C1 segment of cervical spinal cord (tissue), 14 donors: ENCODE results near the gene GFY.

Source experiments
- DNase-seq, 14 donors: peaks; one replicate each; lab custom pipeline; 2025; lab: John Stamatoyannopoulos, UW

The GFY gene, protein sequence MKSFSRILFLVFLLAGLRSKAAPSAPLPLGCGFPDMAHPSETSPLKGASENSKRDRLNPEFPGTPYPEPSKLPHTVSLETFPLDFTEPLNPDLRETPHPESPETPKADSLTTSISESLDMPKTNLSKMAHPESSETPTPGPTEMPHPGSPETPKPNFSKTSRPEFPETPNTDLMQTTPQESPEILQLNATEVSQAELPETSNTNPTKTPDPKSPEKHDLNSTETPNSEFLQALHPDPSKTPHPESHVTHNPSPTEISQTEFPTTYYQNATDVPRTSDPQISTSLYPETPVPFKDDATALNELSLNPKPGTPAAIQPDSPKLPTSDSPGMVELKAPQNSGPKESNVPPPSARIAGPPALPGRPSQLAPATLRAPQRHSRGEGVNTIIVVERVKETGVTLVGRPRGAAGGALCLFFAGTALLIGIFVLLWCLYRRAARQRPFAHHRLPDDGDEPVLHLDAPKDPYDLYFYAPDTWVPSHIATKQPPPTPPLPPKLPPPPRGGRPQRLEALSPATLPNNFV

GRCh38 chr19:49425178-49425577 is at the start of gene GFY:
Gene GFY (plus strand): TSS chr19:49425388. CDS start chr19:49426431, 1,043 bp downstream.
- DNase-seq: no peak

DNA sequence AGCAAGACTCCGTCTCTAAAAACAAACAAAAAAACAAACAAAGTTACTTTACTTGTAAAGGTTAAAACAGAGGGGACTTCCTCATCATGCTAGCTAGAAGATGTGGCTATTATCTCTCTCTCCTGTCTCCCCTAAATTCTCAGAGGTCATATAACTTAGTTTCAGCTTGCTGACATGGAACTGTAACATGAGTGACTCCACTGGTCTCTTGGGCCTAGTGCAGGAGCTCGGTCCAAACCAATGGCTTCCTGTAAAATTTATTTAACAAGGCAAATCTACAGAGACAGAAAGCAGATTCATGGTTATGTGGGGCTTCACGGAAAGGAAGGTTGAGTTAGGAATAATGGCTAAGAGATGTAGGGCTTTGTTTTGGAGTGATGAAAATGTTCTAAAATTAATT is 46.7 kb upstream of the GFY start:
- DNase-seq: no peak

- no peak for DNase-seq
Measured at GRCh38 chr19:49380391-49380790, 44.8 kb upstream of the GFY start.

- DNase-seq: no peak
Measured at GRCh38 chr19:49382639-49383038, 42.5 kb upstream of the GFY start.

DNA sequence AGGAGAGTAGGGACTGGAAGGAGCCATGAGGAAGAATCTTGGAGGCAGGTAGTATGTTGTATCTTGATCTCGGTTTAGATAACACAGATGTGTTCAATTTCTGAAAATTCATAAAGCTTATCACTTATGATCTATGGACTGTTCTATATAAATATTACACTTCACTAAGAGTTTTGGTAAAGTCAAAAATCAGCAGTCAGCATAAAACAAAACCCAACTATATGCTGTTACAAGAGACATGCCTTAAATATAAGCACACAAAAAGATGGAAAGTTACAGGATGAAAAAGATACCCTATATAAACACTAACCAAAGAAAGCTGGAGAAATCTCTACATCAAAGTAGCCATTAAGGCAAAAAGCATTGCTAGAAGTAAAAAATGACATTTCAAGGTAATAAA is 41.6 kb upstream of the GFY start:
- no peak for DNase-seq

DNA sequence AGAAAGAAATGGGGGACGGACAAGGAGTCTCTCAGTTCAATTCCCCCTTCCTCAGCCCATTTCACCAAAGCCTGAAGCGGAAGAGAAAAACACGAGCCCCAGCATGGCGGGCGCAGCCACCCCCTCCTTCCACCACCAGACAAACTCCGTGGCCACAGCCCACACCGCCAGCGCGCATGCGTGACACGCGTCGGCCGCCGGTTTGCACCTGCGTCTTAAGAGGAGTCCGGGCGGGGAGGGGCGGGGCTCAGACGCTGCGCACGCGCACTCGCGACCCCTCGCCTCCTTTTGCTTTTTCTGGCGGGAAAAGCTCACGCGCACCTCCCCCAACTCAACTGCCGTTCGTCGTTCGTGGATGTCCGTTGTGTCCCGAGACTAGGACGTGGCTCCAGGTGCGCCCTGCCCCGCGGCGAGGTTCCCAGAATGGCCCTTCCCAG is 37.2 kb upstream of the GFY start, which contains the start of gene KASH5:
TSS of gene KASH5 (plus strand) at position 314 of the 437 bp plus-strand sequence. CDS start 2,635 bp downstream, outside the sequence.
- DNase-seq: peak in 10 of 14 donors; percentile 10 to 74 (median 26)

DNA sequence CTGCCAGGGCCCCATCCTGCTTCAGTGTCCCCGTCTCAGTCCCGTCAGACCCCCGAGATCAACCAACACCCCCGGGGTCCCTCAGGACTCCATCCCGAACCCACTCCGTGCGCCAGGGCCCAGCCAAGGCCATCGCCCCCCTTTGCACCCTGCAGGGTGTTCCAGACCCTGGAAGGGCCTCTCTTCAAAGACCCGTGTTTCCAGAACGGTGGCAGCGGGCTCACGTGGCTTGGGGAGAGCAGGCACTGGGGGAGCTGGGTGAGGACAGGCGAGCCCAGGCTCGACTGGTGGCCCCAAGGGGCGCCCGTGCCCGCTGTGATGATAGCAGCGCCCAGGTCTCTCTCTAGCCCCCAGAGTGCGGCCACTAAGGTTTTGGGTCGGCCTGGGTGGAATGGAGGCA is 35.8 kb upstream of the GFY start:
- no peak for DNase-seq

GRCh38 chr19:49390131-49390928 is 34.9 kb upstream of the GFY start:
- no peak for DNase-seq

- DNase-seq: no peak
Measured at GRCh38 chr19:49390929-49391359, 34.2 kb upstream of the GFY start.

- DNase-seq: peak in 11 of 14 donors; percentile 6 to 90 (median 17)
Measured at GRCh38 chr19:49391581-49392399, 33.4 kb upstream of the GFY start.

GRCh38 chr19:49393881-49394280 is 31.3 kb upstream of the GFY start:
- peak in 1 of 14 donors; percentile 39 for DNase-seq

DNA sequence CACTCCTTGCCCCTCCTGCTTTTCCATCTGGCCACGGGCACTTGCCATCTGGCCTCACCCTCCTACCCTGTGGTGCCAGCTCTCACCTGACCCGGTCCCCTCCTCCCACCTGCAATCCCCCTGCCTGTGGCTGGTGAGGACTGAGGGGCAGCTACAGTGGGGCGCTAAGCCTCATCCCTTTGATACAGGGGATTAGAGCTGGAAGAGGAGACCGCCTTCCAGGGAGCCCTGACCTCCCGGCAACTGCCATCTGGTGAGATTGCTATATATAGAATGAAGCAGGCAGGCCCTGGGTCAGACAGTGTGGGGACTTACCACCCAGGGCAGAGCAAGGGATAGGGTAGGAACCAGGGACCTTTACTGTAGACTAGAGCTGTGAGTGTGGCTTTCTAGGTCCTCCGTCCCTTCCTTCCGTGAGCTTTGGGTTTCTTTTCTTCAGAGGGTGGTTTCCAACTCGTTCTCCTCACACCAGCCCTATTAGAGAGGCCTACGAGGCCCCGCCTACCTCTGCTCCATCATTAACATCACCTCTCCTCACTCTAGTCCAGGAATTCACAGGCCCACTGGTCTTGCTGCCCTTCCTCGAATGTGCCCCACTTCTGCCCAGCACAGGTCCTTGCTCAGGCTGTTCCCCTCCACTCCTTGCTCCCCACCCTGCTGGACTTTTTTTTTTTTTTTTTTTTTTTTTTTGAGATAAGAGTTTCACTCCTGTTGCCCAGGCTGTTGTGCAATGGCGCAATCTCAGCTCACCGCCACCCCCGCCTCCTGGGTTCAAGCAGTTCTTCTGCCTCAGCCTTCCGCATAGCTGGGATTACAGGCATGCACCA is 29.4 kb upstream of the GFY start:
- DNase-seq: peak in 2 of 14 donors; percentile 10 to 82

DNA sequence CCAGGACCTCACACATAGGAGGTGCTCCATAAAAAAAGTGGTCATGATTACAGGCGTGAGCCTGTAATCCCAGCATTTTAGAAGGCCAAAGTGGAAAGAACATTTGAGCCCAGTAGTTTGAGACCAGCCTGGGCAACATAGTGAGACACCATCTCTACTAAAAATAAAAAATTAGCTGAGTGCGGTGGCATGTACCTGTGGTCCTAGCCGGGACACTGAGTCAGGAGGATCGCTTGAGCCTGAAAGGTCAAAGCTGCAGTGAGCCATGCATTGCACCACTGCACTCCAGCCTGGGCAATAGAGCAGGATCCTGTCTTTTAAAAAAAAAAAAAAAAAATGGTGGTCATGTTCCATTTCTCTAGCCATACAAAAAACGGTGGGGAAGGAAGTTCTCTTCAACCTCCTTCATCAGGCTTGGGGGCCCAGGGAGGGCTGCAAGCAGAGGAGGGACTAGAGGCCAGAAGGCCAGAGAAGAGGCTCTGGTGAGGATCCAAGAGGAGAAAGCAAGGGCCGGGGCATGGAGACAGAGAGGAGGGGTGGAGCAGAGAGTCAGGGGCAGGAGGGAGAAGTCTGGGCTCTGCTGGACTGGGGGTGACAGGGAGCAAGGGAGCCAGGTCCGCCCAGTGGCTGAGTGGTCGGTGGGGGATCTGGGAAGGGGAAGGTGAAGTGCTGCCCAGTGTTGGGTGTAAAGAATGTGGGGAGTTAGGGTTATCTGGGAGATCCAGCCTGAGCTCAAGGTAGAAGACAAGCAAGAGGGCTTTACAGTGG is 28.3 kb upstream of the GFY start:
- DNase-seq: no peak

GRCh38 chr19:49398001-49398615 is 27.1 kb upstream of the GFY start:
- peak in 1 of 14 donors; percentile 46 for DNase-seq

DNA sequence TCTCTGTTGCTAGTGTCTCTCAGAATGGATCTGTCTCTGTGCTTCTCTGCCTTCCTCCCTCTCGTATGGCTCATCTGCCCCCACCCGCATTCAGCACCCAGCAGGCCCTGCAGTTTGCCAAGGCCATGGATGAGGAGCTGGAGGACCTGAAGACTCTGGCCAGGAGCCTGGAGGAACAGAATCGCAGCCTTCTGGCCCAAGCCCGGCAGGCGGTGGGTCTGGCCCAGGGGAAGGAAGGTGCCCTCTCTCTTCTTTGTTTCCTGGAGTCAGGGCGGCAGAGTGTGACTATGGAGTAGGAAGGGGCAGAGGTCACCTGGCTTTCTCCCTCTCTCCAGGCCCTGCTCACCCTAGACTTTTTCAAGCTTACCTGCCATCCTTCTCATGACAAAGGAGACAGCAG is 26.3 kb upstream of the GFY start:
- DNase-seq: peak in 1 of 14 donors; percentile 43

- no peak for DNase-seq
Measured at GRCh38 chr19:49400029-49400428, 25.2 kb upstream of the GFY start.

GRCh38 chr19:49403404-49404187 is 21.6 kb upstream of the GFY start:
- no peak for DNase-seq

DNA sequence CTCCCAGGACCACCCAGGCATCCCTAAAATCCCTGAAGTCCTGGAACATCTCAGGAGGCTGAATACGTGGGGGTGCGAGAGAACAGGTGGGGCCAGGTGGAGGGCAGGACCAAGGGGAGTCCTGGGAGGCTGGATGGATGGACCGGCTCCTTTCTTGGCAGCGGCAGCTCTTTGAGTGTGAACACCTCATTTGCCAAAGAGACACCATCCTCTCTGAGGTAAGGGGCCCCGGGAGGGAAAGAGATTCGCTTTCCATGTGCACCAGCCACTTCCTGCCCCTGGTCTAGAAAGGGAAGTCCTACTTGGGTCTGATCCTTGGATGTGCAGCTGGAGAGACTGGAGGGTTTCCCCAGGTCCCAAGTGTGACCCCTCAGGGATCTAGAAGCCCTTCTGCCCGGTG is 18.1 kb upstream of the GFY start:
- DNase-seq: no peak
